ENCODE measurements around the gene BEGAIN. TPM values are rescaled to one million over a fixed set of nuclear protein-coding genes. Genes with fewer than 3 reads are reported as not detected.

Gene BEGAIN
- total and polyA plus RNA-seq, 8 donors, result 1.2 to 3.6 (median 2.0) TPM

DNA sequence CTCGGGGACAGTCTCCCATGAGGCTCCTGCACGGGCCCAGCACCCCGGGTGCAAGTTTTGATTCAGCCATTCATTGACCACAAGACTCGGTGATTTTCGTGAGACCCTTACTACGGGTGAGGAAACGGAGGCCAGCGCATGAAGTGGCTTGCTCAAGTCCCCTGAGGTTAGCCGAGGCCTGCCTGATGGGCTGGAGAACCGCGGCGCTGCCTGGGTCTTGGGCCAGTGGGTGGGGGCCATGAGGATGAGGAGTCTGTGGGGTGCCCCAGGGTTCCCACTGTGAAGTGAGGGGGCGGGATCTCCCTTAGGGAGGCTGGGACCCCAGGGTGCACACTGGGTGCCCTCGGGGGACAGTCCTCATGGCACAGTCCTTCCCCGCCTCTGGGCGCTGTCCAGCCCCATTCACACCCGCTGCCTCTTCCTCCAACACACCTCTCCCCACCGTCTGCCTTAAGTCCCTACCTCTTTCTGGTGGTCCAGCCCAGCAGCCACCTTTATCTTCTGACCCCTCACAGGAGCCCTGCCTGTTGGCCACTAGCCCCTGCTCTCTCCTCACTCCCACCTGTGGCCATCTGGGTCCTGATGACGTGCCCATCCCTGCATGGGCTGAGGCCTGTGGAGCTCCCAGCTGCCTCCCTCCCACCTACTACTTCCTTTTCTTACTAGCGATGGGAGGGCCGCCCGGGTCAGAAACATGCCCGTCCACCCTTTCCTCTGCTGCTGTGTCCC, 16.3 kb downstream of the BEGAIN start:
- ATAC-seq (no peak), DNase-seq (no peak)
- H3K4me3 ChIP-seq, result no peak overlapping the region
- peaks cover 44 to 88% of the 10 kb centered on the region in 2 donors for H3K27me3 ChIP-seq
- no peaks in the 10 kb centered on the region for H3K9me3 ChIP-seq
- intact Hi-C loops (cut with DNase I), result no loop called here
- H3K27ac ChIP-seq, result no peak overlapping the region
- no peaks in the 10 kb centered on the region for H3K36me3 ChIP-seq
- TF ChIP-seq, protein P1, sequence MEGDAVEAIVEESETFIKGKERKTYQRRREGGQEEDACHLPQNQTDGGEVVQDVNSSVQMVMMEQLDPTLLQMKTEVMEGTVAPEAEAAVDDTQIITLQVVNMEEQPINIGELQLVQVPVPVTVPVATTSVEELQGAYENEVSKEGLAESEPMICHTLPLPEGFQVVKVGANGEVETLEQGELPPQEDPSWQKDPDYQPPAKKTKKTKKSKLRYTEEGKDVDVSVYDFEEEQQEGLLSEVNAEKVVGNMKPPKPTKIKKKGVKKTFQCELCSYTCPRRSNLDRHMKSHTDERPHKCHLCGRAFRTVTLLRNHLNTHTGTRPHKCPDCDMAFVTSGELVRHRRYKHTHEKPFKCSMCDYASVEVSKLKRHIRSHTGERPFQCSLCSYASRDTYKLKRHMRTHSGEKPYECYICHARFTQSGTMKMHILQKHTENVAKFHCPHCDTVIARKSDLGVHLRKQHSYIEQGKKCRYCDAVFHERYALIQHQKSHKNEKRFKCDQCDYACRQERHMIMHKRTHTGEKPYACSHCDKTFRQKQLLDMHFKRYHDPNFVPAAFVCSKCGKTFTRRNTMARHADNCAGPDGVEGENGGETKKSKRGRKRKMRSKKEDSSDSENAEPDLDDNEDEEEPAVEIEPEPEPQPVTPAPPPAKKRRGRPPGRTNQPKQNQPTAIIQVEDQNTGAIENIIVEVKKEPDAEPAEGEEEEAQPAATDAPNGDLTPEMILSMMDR (IDR thresholded peaks at IDR 0.05), result no peak
- peaks cover 0 to 26% of the 10 kb centered on the region in 2 donors for H3K4me1 ChIP-seq

DNA sequence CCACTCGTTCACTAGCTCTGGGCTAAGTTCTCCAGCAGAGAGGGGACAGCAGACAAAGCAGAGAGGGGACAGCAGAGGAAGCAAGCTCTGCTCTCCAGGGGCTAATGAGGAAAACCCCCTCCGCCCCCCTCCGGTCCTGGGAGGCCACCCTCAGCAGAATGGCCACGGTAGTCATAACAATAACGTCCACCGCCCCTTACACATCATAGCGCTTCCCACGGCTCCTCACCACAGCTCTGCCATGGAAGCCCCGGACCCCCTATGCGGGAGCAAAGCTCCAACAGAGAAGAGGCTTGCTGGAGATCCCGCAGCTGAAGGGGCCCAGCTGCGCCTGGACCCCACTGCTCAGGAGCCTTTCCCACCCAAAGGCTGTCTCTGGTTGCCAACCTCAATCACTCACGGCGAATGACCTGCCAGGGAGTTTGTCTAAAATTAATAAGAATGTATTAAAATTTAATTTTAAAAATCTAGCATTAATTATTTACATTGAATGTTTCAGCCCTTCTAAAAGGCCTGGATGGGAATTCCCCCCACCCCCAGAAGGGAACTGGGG, 17.4 kb downstream of the BEGAIN start:
- intact Hi-C loops (cut with DNase I), result no loop called here
- peaks cover 0 to 26% of the 10 kb centered on the region in 2 donors for H3K4me1 ChIP-seq
- no peaks in the 10 kb centered on the region for H3K9me3 ChIP-seq
- TF ChIP-seq, protein P1 (IDR thresholded peaks at IDR 0.05), result no peak
- ATAC-seq (no peak), DNase-seq (no peak)
- peaks cover 44 to 93% of the 10 kb centered on the region in 2 donors for H3K27me3 ChIP-seq
- no peaks in the 10 kb centered on the region for H3K36me3 ChIP-seq
- no peak overlapping the region for H3K4me3 ChIP-seq
- no peak overlapping the region for H3K27ac ChIP-seq

DNA sequence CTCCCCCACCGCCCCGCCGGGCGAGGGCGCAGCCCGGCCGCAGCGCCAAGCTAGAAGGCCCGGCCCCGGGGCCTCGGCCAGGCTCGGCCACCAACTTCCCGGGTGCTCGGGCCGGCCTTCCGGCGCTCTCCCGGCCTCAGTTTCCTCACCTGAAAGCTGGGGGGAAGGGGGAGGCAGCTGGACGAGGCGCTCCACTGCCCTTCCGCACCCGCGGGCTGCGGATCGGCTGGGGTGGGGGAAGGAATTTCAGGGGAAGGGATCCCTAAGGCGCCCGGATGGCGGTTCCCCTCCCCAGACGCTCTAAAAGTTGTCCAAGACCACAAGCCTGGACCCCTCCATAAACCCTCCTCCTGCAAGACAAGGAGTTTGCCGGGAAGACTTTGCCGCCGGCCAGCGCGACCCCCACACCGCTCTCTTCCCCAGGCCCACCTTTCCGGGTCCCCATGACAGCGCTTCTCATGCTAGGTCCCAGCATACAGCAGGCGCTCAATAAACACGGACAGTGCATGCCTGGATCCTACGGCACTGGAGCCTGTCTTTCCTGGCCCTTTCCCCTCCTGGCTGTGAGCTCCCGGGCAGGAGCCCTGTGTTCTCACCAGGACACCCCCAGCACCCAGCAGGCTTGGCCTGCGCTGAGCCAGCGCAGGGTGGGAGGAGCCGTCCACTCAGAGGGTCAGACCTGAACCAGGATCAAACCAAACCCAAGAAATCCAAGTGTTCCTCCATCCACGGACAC, 18.1 kb downstream of the BEGAIN start:
- TF ChIP-seq, protein P1 (IDR thresholded peaks at IDR 0.05), result no peak
- Histone ChIP-seq H3K4me3 (peak overlapping the region in 1 of 2 donors; percentile 34), H3K27ac (no peak overlapping the region), H3K4me1 (peaks cover 0 to 26% of the 10 kb centered on the region in 2 donors), H3K27me3 (peaks cover 44 to 96% of the 10 kb centered on the region in 2 donors), H3K36me3 (no peaks in the 10 kb centered on the region), H3K9me3 (no peaks in the 10 kb centered on the region)
- ATAC-seq (no peak), DNase-seq (no peak)
- intact Hi-C loops (cut with DNase I), result no loop called here

DNA sequence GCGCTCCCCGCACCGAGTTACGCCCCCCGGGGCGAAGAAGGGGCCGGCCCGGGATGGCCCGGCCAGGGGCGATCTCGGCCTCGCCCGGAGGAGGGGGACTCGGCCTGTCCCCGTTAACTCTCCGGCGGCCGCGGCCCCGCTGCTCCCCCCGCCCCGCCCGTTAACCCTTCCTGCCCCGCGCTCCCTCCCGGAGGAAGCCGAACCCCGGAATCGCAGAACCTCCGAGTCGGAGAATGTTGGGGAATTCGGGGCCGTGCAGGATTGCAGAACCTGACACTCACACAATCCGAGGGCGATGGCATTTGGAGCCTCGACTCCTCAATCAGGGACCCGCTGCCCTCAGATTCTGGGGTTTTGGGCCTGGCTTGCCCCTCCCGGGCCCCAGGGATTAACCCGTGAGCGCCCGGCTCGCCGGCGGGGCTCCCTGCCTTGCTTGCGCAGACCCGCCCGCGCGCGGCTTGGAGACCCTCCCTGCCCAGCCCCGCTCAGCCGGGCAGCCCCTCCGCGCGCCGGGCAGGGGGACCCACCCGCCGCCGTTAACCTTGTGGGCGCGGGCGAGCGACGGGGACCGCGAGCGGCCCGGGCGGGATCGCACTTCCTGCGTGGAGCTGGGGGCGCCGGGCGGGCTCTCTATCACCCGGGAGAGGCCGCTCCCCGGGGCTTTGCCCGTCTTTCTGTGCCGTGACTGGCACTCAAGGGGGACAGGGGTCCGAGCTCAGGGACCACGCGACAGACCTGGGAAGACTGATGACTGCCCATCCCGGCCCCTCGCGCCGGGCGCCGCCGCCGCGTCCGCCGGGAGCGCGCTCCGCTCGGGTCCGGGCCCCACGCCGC, 18.8 kb downstream of the BEGAIN start:
- Histone ChIP-seq H3K9me3 (no peaks in the 10 kb centered on the region), H3K27me3 (peaks cover 44 to 94% of the 10 kb centered on the region in 2 donors), H3K4me1 (peaks cover 0 to 26% of the 10 kb centered on the region in 2 donors), H3K36me3 (no peaks in the 10 kb centered on the region), H3K27ac (no peak overlapping the region), H3K4me3 (peak overlapping the region; percentile 15 to 34)
- TF ChIP-seq, protein P1 (IDR thresholded peaks at IDR 0.05), result no peak
- ATAC-seq, result no peak
- DNase-seq, result no peak
- intact Hi-C loops (cut with DNase I), result no loop called here

Data from left lung (tissue), 10 donors.